Karpas-422 (cell line): ENCODE data around the gene TRMT13. TPM values are rescaled to one million over a fixed set of nuclear protein-coding genes. Genes with fewer than 3 reads are reported as not detected.

ENCODE experiments used
- DNase-seq: peaks from one replicate; pipeline ENCODE4 v3.0.0-alpha.2; 2015
- H2AFZ ChIP-seq: fragments of 200-600 bp; sonication (generic); 2 replicates; pipeline ENCODE4 v1.6.1; 2014; ENCODE audit warnings: antibody characterized with exemption, low read length, mixed read lengths
- H3K27ac ChIP-seq: fragments of 200-600 bp; sonication (generic); 2 replicates; pipeline ENCODE4 v1.5.1; 2014; ENCODE audit warnings: mild to moderate bottlenecking, low read length, moderate library complexity
- H3K27me3 ChIP-seq: fragments of 200-600 bp; sonication (generic); 2 replicates; pipeline ENCODE4 v1.6.1; 2014; ENCODE audit warnings: low read length, mixed read lengths
- H3K36me3 ChIP-seq: fragments of 200-600 bp; sonication (generic); 2 replicates; pipeline ENCODE4 v1.6.1; 2014; ENCODE audit warnings: low read length, mixed read lengths; ENCODE audit not compliant: insufficient read depth
- H3K4me1 ChIP-seq: fragments of 200-600 bp; sonication (generic); 2 replicates; pipeline ENCODE4 v1.6.1; 2014; ENCODE audit warnings: mild to moderate bottlenecking, low read length, mixed read lengths
- H3K4me2 ChIP-seq: fragments of 200-600 bp; sonication (generic); 2 replicates; pipeline ENCODE4 v1.6.1; 2014; ENCODE audit warnings: low read length, low read depth, mild to moderate bottlenecking; ENCODE audit not compliant: poor library complexity, severe bottlenecking
- H3K4me3 ChIP-seq: fragments of 200-600 bp; sonication (generic); 2 replicates; pipeline ENCODE4 v1.5.1; 2014; ENCODE audit warnings: mild to moderate bottlenecking, antibody characterized with exemption, low read length, mixed read lengths
- H3K79me2 ChIP-seq: fragments of 200-600 bp; sonication (generic); 2 replicates; pipeline ENCODE4 v1.6.1; 2014; ENCODE audit warnings: mild to moderate bottlenecking, low read length, mixed read lengths
- H3K9ac ChIP-seq: fragments of 200-600 bp; sonication (generic); 2 replicates; pipeline ENCODE4 v1.6.0; 2014; ENCODE audit warnings: low read length
- H3K9me2 ChIP-seq: fragments of 200-600 bp; sonication (generic), shearing (Covaris generic); replicated peaks from 2 replicates; pipeline ENCODE4 v1.6.0; 2014; ENCODE audit warnings: mild to moderate bottlenecking, low read length, moderate library complexity; ENCODE audit not compliant: insufficient read depth
- H3K9me3 ChIP-seq: fragments of 300-700, 200-600 bp; sonication (generic); 2 replicates; pipeline ENCODE4 v1.6.1; 2014; ENCODE audit warnings: low read length, mixed read lengths
- H4K20me1 ChIP-seq: fragments of 200-600 bp; sonication (generic); 2 replicates; pipeline ENCODE4 v1.6.1; 2014; ENCODE audit warnings: mild to moderate bottlenecking, antibody characterized with exemption, low read length, low read depth; ENCODE audit not compliant: insufficient read depth
- total RNA-seq: library from RNA; depleted of rRNA; stranded (reverse); fragments of >200 nt; shearing (Covaris generic); gene quantifications from 2 replicates; pipeline ENCODE4 v1.2.3, GENCODE V29; 2014; ENCODE audit warnings: low replicate concordance; rRNA removed

The TRMT13 gene, protein sequence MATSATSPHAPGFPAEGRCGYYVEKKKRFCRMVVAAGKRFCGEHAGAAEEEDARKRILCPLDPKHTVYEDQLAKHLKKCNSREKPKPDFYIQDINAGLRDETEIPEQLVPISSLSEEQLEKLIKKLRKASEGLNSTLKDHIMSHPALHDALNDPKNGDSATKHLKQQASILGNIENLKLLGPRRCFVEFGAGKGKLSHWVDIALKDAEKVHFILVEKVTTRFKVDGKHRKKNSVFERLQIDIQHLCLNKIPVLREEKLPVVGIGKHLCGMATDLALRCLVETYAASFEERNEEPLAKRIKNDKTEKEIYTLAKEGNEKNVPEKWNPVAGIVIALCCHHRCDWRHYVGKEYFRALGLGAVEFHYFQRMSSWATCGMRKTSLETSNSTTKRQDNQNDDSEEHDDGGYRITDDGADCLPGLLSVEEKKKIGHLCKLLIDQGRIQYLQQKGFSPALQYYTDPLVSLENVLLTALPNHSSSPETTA
- 39.3 and 71.1 TPM in 2 replicates for total RNA-seq

DNA sequence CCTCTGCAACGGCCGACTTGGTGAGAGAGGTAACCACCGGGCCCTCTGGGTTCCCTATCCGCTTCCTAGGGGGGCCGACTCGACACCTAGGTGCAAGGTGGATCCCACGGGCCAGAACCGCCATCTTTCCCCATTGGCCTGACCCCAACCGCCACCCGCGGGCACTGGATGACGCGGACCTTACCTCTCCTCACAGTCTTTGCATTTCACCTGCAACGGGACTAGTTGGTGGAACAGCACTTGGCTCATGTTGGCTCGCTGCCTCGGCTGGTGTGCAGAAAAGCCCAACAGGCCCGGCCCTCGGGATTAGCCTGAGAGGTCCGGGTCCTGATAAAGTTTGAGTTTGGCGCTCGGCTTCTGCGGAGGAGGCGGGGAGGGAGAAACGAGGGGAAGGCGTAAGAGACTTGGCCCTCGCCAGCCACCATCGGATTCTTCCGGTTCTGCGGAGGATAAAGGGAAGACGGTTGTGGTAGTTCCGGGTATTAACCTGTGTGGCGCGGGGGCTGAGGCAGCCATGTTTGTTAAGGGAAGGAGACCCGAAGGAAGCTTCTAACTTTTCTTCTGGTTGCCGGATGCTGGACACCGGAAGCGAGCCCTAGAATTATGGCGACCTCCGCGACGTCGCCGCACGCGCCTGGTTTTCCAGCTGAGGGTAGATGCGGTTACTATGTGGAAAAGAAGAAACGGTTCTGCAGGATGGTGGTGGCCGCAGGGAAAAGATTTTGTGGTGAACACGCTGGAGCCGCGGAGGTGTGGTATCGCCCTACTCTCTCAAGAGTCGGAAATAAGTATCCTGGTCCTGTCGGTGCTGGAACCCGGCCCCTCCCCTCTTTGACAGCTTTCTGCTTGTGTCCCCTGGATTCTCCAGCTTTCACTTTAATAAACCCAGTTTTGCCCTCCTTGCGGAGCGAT lies at the start of gene TRMT13, which contains the start of gene SASS6:
Gene TRMT13, plus strand, starts transcription at position 598 of the 912 bp plus-strand sequence. Its CDS starts 6 bp downstream, at position 604.
Gene SASS6, minus strand, starts transcription at position 365 of the 912 bp plus-strand sequence. Its CDS starts 116 bp downstream, at position 249.
- Histone ChIP-seq H3K4me3 (peak within 1 kb of the TSS; percentile 100), H3K36me3 (peaks cover 17% of the 10 kb centered on the region; the same call in 1 of the 2 replicates), H3K4me1 (peaks cover 44% of the 10 kb centered on the region), H3K9me3 (no peaks in the 10 kb centered on the region), H3K4me2 (peak within 1 kb of the TSS; percentile 87), H3K9me2 (no peaks in the 10 kb centered on the region), H3K27ac (peak within 1 kb of the TSS; percentile 72), H3K79me2 (peaks cover 78% of the 10 kb centered on the region), H4K20me1 (no peaks in the 10 kb centered on the region), H2AFZ (peak within 1 kb of the TSS; percentile 97), H3K27me3 (no peaks in the 10 kb centered on the region), H3K9ac (peak within 1 kb of the TSS; percentile 92)
- peak; percentile 99 for DNase-seq

DNA sequence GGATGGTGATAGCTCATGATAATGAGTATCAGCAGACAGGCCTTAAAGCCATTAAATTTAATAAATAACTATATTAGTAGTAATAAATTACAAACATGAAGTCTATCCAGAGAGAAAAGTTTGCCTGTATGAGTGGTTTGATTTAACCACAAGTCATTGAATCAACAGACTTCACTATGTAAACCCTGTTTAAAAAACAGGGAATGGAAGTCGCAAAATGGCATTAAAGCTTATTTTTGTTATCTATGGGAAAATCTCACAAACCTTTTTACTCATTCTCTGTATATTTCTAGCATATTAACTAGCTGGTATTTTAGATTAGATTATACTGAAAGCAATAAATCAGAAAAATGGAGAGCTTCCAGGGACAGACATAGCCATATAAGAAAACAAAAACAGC lies 45.6 kb upstream of the TRMT13 start:
- no peak overlapping the region for H2AFZ ChIP-seq
- H3K4me3 ChIP-seq: no peak overlapping the region
- peaks cover 21% of the 10 kb centered on the region for H3K79me2 ChIP-seq
- H4K20me1 ChIP-seq: no peaks in the 10 kb centered on the region
- H3K9me2 ChIP-seq: no peaks in the 10 kb centered on the region
- DNase-seq: no peak
- H3K27me3 ChIP-seq: no peaks in the 10 kb centered on the region
- H3K36me3 ChIP-seq: peaks cover 45% of the 10 kb centered on the region
- no peak overlapping the region for H3K9ac ChIP-seq
- H3K9me3 ChIP-seq: no peaks in the 10 kb centered on the region
- H3K4me2 ChIP-seq: no peak overlapping the region
- no peaks in the 10 kb centered on the region for H3K4me1 ChIP-seq
- H3K27ac ChIP-seq: no peak overlapping the region

DNA sequence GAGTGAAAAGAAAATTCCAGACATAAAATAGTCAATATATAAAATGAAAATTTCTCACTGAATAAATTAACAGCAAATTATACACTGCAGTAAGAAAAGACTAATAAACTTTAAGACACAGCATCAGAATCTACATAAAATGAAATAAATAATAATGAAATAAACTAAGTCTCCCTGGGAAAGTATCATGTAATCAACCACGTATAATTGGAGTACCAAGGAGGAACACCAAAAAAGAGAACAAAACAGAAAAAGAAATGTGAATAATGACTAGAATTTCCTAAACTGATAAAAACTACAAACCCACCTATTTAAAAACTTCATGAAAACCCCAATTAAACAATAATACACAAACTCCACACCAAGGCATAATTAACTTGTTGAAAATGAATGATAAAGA lies 43.9 kb upstream of the TRMT13 start:
- DNase-seq: no peak
- Histone ChIP-seq H2AFZ (no peak overlapping the region), H3K4me3 (no peak overlapping the region), H3K79me2 (peaks cover 10% of the 10 kb centered on the region), H4K20me1 (no peaks in the 10 kb centered on the region), H3K4me2 (no peak overlapping the region), H3K9me3 (no peaks in the 10 kb centered on the region), H3K27ac (no peak overlapping the region), H3K9ac (no peak overlapping the region), H3K36me3 (peaks cover 38% of the 10 kb centered on the region), H3K27me3 (no peaks in the 10 kb centered on the region), H3K4me1 (no peaks in the 10 kb centered on the region), H3K9me2 (no peaks in the 10 kb centered on the region)

DNA sequence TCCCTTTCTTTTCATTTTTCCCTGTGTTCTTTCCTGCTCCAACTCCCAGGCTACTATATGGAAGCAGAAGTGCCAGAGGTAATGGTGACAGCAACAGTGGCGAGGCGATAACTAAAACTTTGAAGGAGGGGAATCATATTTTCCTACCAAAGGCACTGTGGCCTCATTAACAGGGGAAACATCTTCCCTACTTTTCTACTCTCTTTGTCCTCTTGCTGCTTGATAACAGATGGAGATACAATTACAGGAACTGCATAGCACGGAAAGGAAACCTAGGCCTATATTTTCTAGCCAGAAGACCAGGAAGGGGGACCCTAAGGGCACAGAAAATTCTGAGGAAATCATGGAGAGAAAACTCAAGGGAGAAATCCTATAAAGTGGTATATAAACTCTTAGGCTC lies 42.5 kb upstream of the TRMT13 start:
- Histone ChIP-seq H2AFZ (no peak overlapping the region), H3K4me1 (no peaks in the 10 kb centered on the region), H3K36me3 (peaks cover 30% of the 10 kb centered on the region), H3K27me3 (no peaks in the 10 kb centered on the region), H3K27ac (no peak overlapping the region), H3K4me2 (no peak overlapping the region), H3K79me2 (peaks cover 7% of the 10 kb centered on the region; the same call in 1 of the 2 replicates), H3K4me3 (no peak overlapping the region), H3K9me3 (no peaks in the 10 kb centered on the region), H3K9ac (no peak overlapping the region), H3K9me2 (no peaks in the 10 kb centered on the region), H4K20me1 (no peaks in the 10 kb centered on the region)
- DNase-seq: no peak

DNA sequence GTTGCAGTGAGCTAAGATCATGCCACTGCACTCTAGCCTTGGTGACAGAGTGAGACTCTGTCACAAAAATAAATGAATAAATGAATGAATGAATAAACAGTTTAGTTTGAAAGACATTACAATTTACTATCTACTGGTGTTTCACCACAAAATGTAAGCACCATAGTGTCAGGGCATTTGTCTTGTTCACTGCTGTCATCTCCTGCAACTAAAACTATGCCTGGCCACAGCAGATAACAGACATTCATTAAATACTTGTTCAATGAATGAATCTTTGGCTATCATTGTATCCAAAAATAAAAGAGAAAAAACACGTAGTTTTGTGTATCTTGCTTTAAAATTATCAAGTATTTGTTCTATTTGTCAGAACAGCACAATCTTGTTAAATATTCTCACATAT lies 32.8 kb upstream of the TRMT13 start:
- H3K4me1 ChIP-seq: no peaks in the 10 kb centered on the region
- H3K27me3 ChIP-seq: no peaks in the 10 kb centered on the region
- no peak overlapping the region for H3K4me3 ChIP-seq
- no peak overlapping the region for H3K27ac ChIP-seq
- no peak overlapping the region for H3K9ac ChIP-seq
- H3K4me2 ChIP-seq: no peak overlapping the region
- peaks cover 64% of the 10 kb centered on the region for H3K36me3 ChIP-seq
- peaks cover 18% of the 10 kb centered on the region; the same call in 1 of the 2 replicates for H3K79me2 ChIP-seq
- no peaks in the 10 kb centered on the region for H4K20me1 ChIP-seq
- H3K9me3 ChIP-seq: no peaks in the 10 kb centered on the region; the same call in 1 of the 2 replicates
- DNase-seq: no peak
- no peaks in the 10 kb centered on the region for H3K9me2 ChIP-seq
- no peak overlapping the region for H2AFZ ChIP-seq

DNA sequence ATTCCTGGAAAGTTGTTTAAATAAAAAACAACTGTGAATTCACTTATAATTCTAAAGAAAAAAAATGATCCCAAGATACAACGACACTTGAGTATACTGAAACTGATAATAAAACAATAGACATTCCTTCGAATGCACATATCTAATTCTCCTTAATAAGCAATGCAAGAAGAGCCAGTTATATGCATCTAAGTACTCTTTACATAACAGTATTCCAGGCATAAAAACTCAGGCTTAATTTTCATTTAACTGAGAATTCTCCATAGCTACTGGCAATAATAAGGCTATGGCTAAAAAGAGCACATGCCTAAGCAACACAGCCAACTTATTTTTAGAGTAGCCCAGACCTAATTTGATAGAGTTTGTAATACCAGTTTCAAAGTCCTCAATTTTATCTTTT lies 31.4 kb upstream of the TRMT13 start:
- no peak for DNase-seq
- H3K4me1 ChIP-seq: no peaks in the 10 kb centered on the region
- H3K79me2 ChIP-seq: 0 out of 2 replicates have a peak, but pooled peaks cover 10% of the 10 kb centered on the region
- no peak overlapping the region for H3K27ac ChIP-seq
- no peaks in the 10 kb centered on the region for H3K27me3 ChIP-seq
- H2AFZ ChIP-seq: no peak overlapping the region
- no peaks in the 10 kb centered on the region for H3K9me2 ChIP-seq
- no peaks in the 10 kb centered on the region; the same call in 1 of the 2 replicates for H3K9me3 ChIP-seq
- no peak overlapping the region for H3K4me3 ChIP-seq
- no peaks in the 10 kb centered on the region for H4K20me1 ChIP-seq
- H3K9ac ChIP-seq: no peak overlapping the region
- no peak overlapping the region for H3K4me2 ChIP-seq
- peaks cover 61% of the 10 kb centered on the region for H3K36me3 ChIP-seq

DNA sequence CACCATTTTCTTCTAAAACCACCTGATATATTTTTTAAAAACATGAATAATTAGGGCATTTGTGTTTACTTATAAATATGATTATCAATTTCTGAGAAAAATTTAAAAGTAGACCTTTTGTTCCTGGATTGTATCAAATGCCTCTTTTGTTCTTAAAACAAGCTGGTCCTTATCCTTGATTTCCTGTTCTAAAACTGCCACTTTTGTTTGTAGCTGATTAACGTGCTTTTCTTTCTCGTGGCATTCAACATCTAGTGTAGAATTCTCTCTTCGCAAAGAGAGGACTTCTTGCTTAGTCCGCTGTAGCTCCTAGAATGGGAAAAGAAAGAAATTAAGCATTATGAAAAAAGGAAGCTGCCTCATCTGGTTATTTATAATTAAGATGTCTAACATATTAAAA lies 25.3 kb upstream of the TRMT13 start:
- no peak for DNase-seq
- Histone ChIP-seq H3K4me1 (no peaks in the 10 kb centered on the region; the same call in 1 of the 2 replicates), H3K27me3 (no peaks in the 10 kb centered on the region), H3K27ac (no peak overlapping the region), H3K79me2 (peaks cover 18% of the 10 kb centered on the region), H3K9ac (no peak overlapping the region), H3K4me2 (no peak overlapping the region), H2AFZ (no peak overlapping the region), H3K9me3 (no peaks in the 10 kb centered on the region), H4K20me1 (no peaks in the 10 kb centered on the region), H3K4me3 (no peak overlapping the region), H3K36me3 (peaks cover 54% of the 10 kb centered on the region), H3K9me2 (no peaks in the 10 kb centered on the region)
